Peyer's patch (tissue), 4 donors: ENCODE measurements around the gene PROM1.

Source experiments
- CTCF ChIP-seq, 6 experiments: fragments of 450-650 bp in 4 of 6; fragments of 200-600 bp in 2 of 6; sonication (generic) in 1 of 6; IDR thresholded peaks; one replicate each; pipeline ENCODE4 v1.5.1; 2017 to 2019; ENCODE audit warnings: antibody characterized with exemption in 6 of 6, mild to moderate bottlenecking in 3 of 6, moderate library complexity in 1 of 6
- POLR2A ChIP-seq, 2 donors: fragments of 450-650 bp; IDR thresholded peaks; one replicate each; pipeline ENCODE4 v1.5.1; 2017; ENCODE audit warnings: antibody characterized with exemption in 2 of 2, mild to moderate bottlenecking in 2 of 2, moderate library complexity in 2 of 2

GRCh38 chr4:16055873-16056272, 27.9 kb downstream of the PROM1 start:
- no peak for TF ChIP-seq CTCF (IDR thresholded peaks at IDR 0.05)
- no peak for TF ChIP-seq POLR2A (IDR thresholded peaks at IDR 0.05)
